IMR-90 (cell line): Measurements from ENCODE around the gene ASPA. TPM values are rescaled to one million over a fixed set of nuclear protein-coding genes. Genes with fewer than 3 reads are reported as not detected.

Source experiments
- ATAC-seq: fragments of 200-7000 bp; cut with Tn5 transposase; 2 replicates; pipeline ENCODE4 v1.9.1; 2020; ENCODE audit warnings: low read depth, mild to moderate bottlenecking, moderate library complexity
- BruUV-seq: library from RNA; stranded (reverse); fragments of 400-500 nt; replicated peaks from 2 replicates; lab custom pipeline; 2021; lab: Mats Ljungman, UMichigan
- CTCF ChIA-PET: fragments of 300-600 bp; formaldehyde crosslinking; extraction: SDS; loops from one replicate; lab custom pipeline; 2021; ENCODE audit warnings: antibody characterized with exemption; lab: Yijun Ruan, JAX
- POLR2A ChIA-PET: fragments of 300-600 bp; sonication (Branson Sonifier 250); formaldehyde crosslinking; loops from one replicate; lab custom pipeline; 2022; ENCODE audit warnings: antibody characterized with exemption; ENCODE audit not compliant: unreplicated experiment; lab: Charles Lee
- DNase-seq: peaks from one replicate; pipeline ENCODE4 v3.0.0; 2013
- H2AFZ ChIP-seq: replicated peaks from 2 replicates; pipeline ENCODE3; 2013; ENCODE audit warnings: low read length, mild to moderate bottlenecking; ENCODE audit not compliant: poor library complexity
- H2AK5ac ChIP-seq: 2 replicates; pipeline ENCODE4 v1.6.1; 2013; ENCODE audit warnings: low read depth, low read length, inconsistent platforms
- H2AK9ac ChIP-seq: replicated peaks from 2 replicates; pipeline ENCODE3; 2013; ENCODE audit warnings: mild to moderate bottlenecking, low read depth, low read length, moderate library complexity; ENCODE audit not compliant: poor library complexity
- H2BK120ac ChIP-seq: 2 replicates; pipeline ENCODE4 v1.6.1; 2013; ENCODE audit warnings: low read depth, low read length, inconsistent platforms
- H2BK15ac ChIP-seq: 3 replicates; pipeline ENCODE4 v1.6.1; 2013; ENCODE audit warnings: low read depth, low read length, inconsistent platforms
- H2BK20ac ChIP-seq: 2 replicates; pipeline ENCODE4 v1.6.1; 2013; ENCODE audit warnings: low read depth, mild to moderate bottlenecking, inconsistent platforms, low read length, moderate library complexity
- H2BK5ac ChIP-seq: 2 replicates; pipeline ENCODE4 v1.6.1; 2013; ENCODE audit warnings: mild to moderate bottlenecking, low read depth, low read length, inconsistent platforms; ENCODE audit not compliant: poor library complexity, severe bottlenecking
- H3K14ac ChIP-seq: replicated peaks from 2 replicates; pipeline ENCODE4 v1.6.1; 2013; ENCODE audit warnings: low read depth, low read length, inconsistent platforms
- H3K18ac ChIP-seq: 2 replicates; pipeline ENCODE4 v1.6.1; 2013; ENCODE audit warnings: low read depth, low read length, control low read depth
- H3K23ac ChIP-seq: 2 replicates; pipeline ENCODE4 v1.6.1; 2013; ENCODE audit warnings: low read depth, low read length, inconsistent platforms
- H3K27ac ChIP-seq: 2 replicates; pipeline ENCODE4 v1.5.1; 2013; ENCODE audit warnings: mild to moderate bottlenecking, control low read depth, low read length; ENCODE audit not compliant: insufficient read depth
- H3K27me3 ChIP-seq: 2 replicates; pipeline ENCODE4 v1.6.1; 2013; ENCODE audit warnings: low read length; ENCODE audit not compliant: control insufficient read depth, insufficient read depth
- H3K36me3 ChIP-seq: 2 replicates; pipeline ENCODE4 v1.6.1; 2013; ENCODE audit warnings: low read length, mixed read lengths; ENCODE audit not compliant: control insufficient read depth, insufficient read depth
- H3K4ac ChIP-seq: 2 replicates; pipeline ENCODE4 v1.6.1; 2013; ENCODE audit warnings: low read depth, low read length, inconsistent platforms
- H3K4me1 ChIP-seq: 2 replicates; pipeline ENCODE4 v1.6.1; 2013; ENCODE audit warnings: low read length, mixed read lengths; ENCODE audit not compliant: control insufficient read depth, insufficient read depth
- H3K4me2 ChIP-seq: 2 replicates; pipeline ENCODE4 v1.6.1; 2013; ENCODE audit warnings: low read depth, mild to moderate bottlenecking, control low read depth, low read length, moderate library complexity
- H3K4me3 ChIP-seq: 2 replicates; pipeline ENCODE4 v1.5.1; 2013; ENCODE audit warnings: low read depth, mild to moderate bottlenecking, control low read depth, low read length, moderate library complexity; ENCODE audit not compliant: insufficient read depth
- H3K56ac ChIP-seq: 2 replicates; pipeline ENCODE4 v1.6.1; 2013; ENCODE audit warnings: low read length, inconsistent platforms; ENCODE audit not compliant: insufficient read depth; ENCODE audit errors: extremely low read depth
- H3K79me1 ChIP-seq, 2 experiments: 2 replicates each; pipeline ENCODE4 v1.6.1; 2013; ENCODE audit warnings: low read length in 2 of 2, inconsistent platforms in 1 of 2, low read depth in 1 of 2
- H3K9ac ChIP-seq: 2 replicates; pipeline ENCODE4 v1.6.1; 2013; ENCODE audit warnings: low read depth, low read length, control low read depth
- H3K9me1 ChIP-seq: 2 replicates; pipeline ENCODE4 v1.6.1; 2013; ENCODE audit warnings: low read length, inconsistent platforms; ENCODE audit not compliant: insufficient read depth
- H3K9me3 ChIP-seq: 2 replicates; pipeline ENCODE4 v1.6.1; 2013; ENCODE audit warnings: low read length; ENCODE audit not compliant: control insufficient read depth, insufficient read depth
- H4K20me1 ChIP-seq: 2 replicates; pipeline ENCODE4 v1.6.1; 2013; ENCODE audit warnings: low read length, inconsistent platforms; ENCODE audit not compliant: insufficient read depth
- H4K5ac ChIP-seq: 2 replicates; pipeline ENCODE4 v1.6.1; 2013; ENCODE audit warnings: mild to moderate bottlenecking, low read depth, low read length, control low read depth
- H4K8ac ChIP-seq, 2 experiments: 2 replicates each; pipeline ENCODE4 v1.6.1; 2013; ENCODE audit warnings: low read depth in 2 of 2, low read length in 2 of 2, control low read depth in 1 of 2, inconsistent platforms in 1 of 2
- H4K91ac ChIP-seq: 2 replicates; pipeline ENCODE4 v1.6.1; 2013; ENCODE audit warnings: low read depth, low read length, inconsistent platforms; ENCODE audit not compliant: insufficient read depth
- CEBPB ChIP-seq: IDR thresholded peaks from 2 replicates; pipeline ENCODE4 v1.6.1; 2012; ENCODE audit warnings: low read depth, low read length, improper control_type of control experiment
- CHD1 ChIP-seq: IDR thresholded peaks from 2 replicates; pipeline ENCODE4 v1.6.1; 2012; ENCODE audit warnings: low read depth, low read length, improper control_type of control experiment
- FOS ChIP-seq: fragments of 150-350 bp; IDR thresholded peaks from 2 replicates; pipeline ENCODE4 v1.6.1; 2016; ENCODE audit warnings: low read depth, low read length
- MAFK ChIP-seq: IDR thresholded peaks from 2 replicates; pipeline ENCODE4 v1.6.1; 2012; ENCODE audit warnings: low read depth, low read length, improper control_type of control experiment
- MAZ ChIP-seq: IDR thresholded peaks from 2 replicates; pipeline ENCODE4 v1.6.1; 2012; ENCODE audit warnings: low read depth, mild to moderate bottlenecking, low read length, improper control_type of control experiment, moderate library complexity, borderline replicate concordance
- MXI1 ChIP-seq: IDR thresholded peaks from 2 replicates; pipeline ENCODE4 v1.6.1; 2012; ENCODE audit warnings: low read depth, mild to moderate bottlenecking, low read length, moderate library complexity, borderline replicate concordance
- NFE2L2 ChIP-seq: fragments of 150-350 bp; IDR thresholded peaks from 2 replicates; pipeline ENCODE4 v1.6.1; 2016; ENCODE audit warnings: low read depth, mild to moderate bottlenecking, low read length
- POLR2A ChIP-seq: IDR thresholded peaks from 2 replicates; pipeline ENCODE4 v1.6.1; 2012; ENCODE audit warnings: mild to moderate bottlenecking, low read depth, low read length
- RAD21 ChIP-seq: IDR thresholded peaks from 2 replicates; pipeline ENCODE4 v1.6.1; 2012; ENCODE audit warnings: low read length, improper control_type of control experiment
- RCOR1 ChIP-seq: IDR thresholded peaks from 2 replicates; pipeline ENCODE4 v1.6.1; 2012; ENCODE audit warnings: mild to moderate bottlenecking, low read length, improper control_type of control experiment; ENCODE audit not compliant: insufficient replicate concordance
- RFX5 ChIP-seq: IDR thresholded peaks from 2 replicates; pipeline ENCODE4 v1.8.0; 2012; ENCODE audit warnings: low read depth, mild to moderate bottlenecking, low read length, moderate library complexity
- SMC3 ChIP-seq: fragments of 150-350 bp; IDR thresholded peaks from 2 replicates; pipeline ENCODE4 v1.6.1; 2016; ENCODE audit warnings: low read depth, mild to moderate bottlenecking, antibody characterized with exemption, low read length, moderate library complexity
- WGBS, 2 experiments: methylation state at CpG; one replicate each; pipeline versions ENCODE4 v1.1.5 to v1.1.7; 2013; ENCODE audit warnings: missing lambda C conversion rate in 2 of 2; ENCODE audit not compliant: insufficient read length in 1 of 2; ENCODE audit errors: extremely low coverage in 2 of 2; 5-methylcytosine and 5-hydroxymethylcytosine counted together
- dilution Hi-C: fragments of 300-500 bp; cut with HindIII; formaldehyde crosslinking; loops from one replicate; pipeline ENCODE4 v1.14.3; 2018; ENCODE audit warnings: low sequenced_read_pairs; ENCODE audit not compliant: unreplicated experiment
- in situ Hi-C: fragments of 300-500 bp; cut with MboI; formaldehyde crosslinking; loops from 3 replicates; pipeline ENCODE4 v1.14.3; 2019; ENCODE audit warnings: low sequenced_read_pairs, inconsistent platforms, mixed read lengths
- intact Hi-C: fragments of 100-400 bp; cut with micrococcal nuclease; formaldehyde crosslinking; loops from 2 replicates; pipeline ENCODE4 v1.10.0; 2022
- polyA plus RNA-seq, 3 experiments: library from polyadenylated mRNA; depleted of rRNA; stranded (reverse); fragments of >200 nt; gene quantifications; 2 replicates each; pipeline ENCODE4 v1.2.3, GENCODE V29; 2012; ENCODE audit warnings: low replicate concordance in 1 of 3
- total RNA-seq: library from RNA; depleted of rRNA; stranded (reverse); fragments of >200 nt; gene quantifications from 2 replicates; pipeline ENCODE4 v1.2.3, GENCODE V29; 2012
- TF ChIP-seq, protein P1 (sequence below): fragments of 150-350 bp; IDR thresholded peaks from 2 replicates; pipeline ENCODE4 v1.6.1; 2016; ENCODE audit warnings: low read depth, mild to moderate bottlenecking, low read length, moderate library complexity, borderline replicate concordance
- TF ChIP-seq, protein P2 (sequence below): fragments of 150-350 bp; IDR thresholded peaks from 2 replicates; pipeline ENCODE4 v1.6.1; 2017; ENCODE audit warnings: mild to moderate bottlenecking, antibody characterized with exemption, low read length, low read depth
- TF ChIP-seq, protein P3 (sequence below): conservative IDR thresholded peaks from 2 replicates; pipeline ENCODE4 v1.5.1; 2012; ENCODE audit warnings: mild to moderate bottlenecking, low read depth, low read length, improper control_type of control experiment

Gene ASPA
- total and polyA plus RNA-seq, 2 of the 4 experiments (the other 2 are of a cell fraction): 0.02 TPM; not detected in 1

DNA sequence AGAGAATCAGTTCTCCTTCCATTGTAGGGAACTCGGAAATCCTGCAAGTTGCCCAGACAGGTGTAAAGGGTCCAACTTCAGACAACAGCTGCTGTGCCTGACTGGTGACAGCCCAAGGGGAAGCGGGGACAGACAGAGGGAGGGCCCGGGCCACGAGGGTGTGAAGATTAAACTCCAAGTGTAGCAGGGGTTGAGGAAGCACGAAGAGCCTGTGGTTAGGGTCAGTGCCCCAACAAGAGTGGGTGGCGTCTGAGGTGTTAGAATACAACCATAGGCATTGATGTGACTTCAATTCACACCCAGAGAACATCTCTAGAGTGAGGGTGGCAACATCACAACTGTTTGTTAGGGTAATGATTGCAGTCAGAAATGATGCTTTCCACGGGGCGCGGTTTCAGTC lies 39.1 kb downstream of the ASPA start:
- Histone ChIP-seq H4K20me1 (no peaks in the 10 kb centered on the region), H4K8ac (no peak overlapping the region), H3K4me3 (no peak overlapping the region), H3K36me3 (no peaks in the 10 kb centered on the region), H4K91ac (no peak overlapping the region), H3K27me3 (no peaks in the 10 kb centered on the region; the same call in 1 of the 2 replicates), H3K9me1 (no peaks in the 10 kb centered on the region), H3K9ac (no peak overlapping the region), H2AK5ac (no peak overlapping the region), H3K14ac (no peak overlapping the region), H3K4ac (no peak overlapping the region), H2BK5ac (no peak overlapping the region), H2AFZ (no peak overlapping the region), H3K18ac (no peak overlapping the region), H3K56ac (no peak overlapping the region), H3K23ac (no peak overlapping the region), H2BK20ac (no peak overlapping the region), H3K4me2 (no peak overlapping the region), H2AK9ac (no peak overlapping the region), H2BK15ac (no peak overlapping the region), H3K79me1 (no peaks in the 10 kb centered on the region), H3K27ac (no peak overlapping the region), H3K9me3 (peaks cover 2% of the 10 kb centered on the region; the same call in 1 of the 2 replicates), H4K5ac (no peak overlapping the region), H2BK120ac (no peak overlapping the region), H3K4me1 (no peaks in the 10 kb centered on the region)
- ATAC-seq (no peak), DNase-seq (no peak)
- in situ Hi-C loops: no loop called here
- ChIA-PET POLR2A (no interaction called here), CTCF (no interaction called here)
- TF ChIP-seq, protein P1, sequence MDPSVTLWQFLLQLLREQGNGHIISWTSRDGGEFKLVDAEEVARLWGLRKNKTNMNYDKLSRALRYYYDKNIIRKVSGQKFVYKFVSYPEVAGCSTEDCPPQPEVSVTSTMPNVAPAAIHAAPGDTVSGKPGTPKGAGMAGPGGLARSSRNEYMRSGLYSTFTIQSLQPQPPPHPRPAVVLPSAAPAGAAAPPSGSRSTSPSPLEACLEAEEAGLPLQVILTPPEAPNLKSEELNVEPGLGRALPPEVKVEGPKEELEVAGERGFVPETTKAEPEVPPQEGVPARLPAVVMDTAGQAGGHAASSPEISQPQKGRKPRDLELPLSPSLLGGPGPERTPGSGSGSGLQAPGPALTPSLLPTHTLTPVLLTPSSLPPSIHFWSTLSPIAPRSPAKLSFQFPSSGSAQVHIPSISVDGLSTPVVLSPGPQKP: no peak
- TF ChIP-seq MAFK (no peak), MXI1 (no peak), POLR2A (no peak), CHD1 (no peak), SMC3 (no peak), RAD21 (no peak), RFX5 (no peak), MAZ (no peak), FOS (no peak), CEBPB (no peak), RCOR1 (no peak), NFE2L2 (no peak)
- TF ChIP-seq, protein P2, sequence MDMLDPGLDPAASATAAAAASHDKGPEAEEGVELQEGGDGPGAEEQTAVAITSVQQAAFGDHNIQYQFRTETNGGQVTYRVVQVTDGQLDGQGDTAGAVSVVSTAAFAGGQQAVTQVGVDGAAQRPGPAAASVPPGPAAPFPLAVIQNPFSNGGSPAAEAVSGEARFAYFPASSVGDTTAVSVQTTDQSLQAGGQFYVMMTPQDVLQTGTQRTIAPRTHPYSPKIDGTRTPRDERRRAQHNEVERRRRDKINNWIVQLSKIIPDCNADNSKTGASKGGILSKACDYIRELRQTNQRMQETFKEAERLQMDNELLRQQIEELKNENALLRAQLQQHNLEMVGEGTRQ: no peak
- TF ChIP-seq, protein P3, sequence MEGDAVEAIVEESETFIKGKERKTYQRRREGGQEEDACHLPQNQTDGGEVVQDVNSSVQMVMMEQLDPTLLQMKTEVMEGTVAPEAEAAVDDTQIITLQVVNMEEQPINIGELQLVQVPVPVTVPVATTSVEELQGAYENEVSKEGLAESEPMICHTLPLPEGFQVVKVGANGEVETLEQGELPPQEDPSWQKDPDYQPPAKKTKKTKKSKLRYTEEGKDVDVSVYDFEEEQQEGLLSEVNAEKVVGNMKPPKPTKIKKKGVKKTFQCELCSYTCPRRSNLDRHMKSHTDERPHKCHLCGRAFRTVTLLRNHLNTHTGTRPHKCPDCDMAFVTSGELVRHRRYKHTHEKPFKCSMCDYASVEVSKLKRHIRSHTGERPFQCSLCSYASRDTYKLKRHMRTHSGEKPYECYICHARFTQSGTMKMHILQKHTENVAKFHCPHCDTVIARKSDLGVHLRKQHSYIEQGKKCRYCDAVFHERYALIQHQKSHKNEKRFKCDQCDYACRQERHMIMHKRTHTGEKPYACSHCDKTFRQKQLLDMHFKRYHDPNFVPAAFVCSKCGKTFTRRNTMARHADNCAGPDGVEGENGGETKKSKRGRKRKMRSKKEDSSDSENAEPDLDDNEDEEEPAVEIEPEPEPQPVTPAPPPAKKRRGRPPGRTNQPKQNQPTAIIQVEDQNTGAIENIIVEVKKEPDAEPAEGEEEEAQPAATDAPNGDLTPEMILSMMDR: no peak
- dilution Hi-C loops: no loop called here
- intact Hi-C loops: no loop called here
- 20% methylated on average over 2 of the region's 9 CpGs; no CpG with 5 or more reads in 1 of the 2 experiments for WGBS, 2 experiments
- no TSS peak for BruUV-seq
